HG03103 (cell line): Measurements from ENCODE around the gene PBX3.

ENCODE experiments used
- ATAC-seq: cut with Tn5 transposase; IDR thresholded peaks from one replicate; pipeline ENCODE4 v1.9.1; 2021; ENCODE audit warnings: low read depth; ENCODE audit not compliant: unreplicated experiment

PBX3 gene

DNA sequence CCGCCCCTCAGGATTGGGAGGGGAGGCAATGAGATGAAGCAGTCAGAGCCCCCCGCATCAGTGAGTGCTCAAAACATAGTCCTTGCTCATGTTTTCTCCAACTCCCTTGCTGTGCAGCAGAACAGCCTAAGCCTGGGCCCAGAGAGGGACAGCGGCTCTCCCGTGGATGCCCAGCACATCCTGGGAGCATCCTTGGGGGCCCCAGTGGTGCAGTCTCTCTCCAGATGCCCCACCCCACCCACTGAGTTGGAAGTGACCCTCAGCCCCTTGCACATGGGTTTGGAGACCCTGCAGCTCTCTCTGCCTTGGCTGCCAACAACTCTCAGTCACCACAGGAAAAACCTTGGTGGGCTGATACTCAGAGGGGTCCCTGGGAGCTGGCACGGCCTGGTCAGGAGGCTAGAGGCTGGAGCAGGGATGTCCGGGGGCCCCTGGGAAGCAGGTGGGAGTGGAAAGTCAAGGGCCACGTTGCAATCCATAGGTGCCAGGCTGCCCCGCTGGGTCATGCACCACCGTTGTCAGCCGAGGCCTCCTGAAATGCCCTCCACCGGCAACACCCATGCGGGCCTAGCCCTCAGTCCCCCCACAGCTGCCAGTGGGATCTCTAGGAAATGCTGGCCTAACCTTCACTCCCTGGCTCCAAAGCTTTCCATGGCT, 242.5 kb downstream of the PBX3 start:
- ATAC-seq, result no peak

DNA sequence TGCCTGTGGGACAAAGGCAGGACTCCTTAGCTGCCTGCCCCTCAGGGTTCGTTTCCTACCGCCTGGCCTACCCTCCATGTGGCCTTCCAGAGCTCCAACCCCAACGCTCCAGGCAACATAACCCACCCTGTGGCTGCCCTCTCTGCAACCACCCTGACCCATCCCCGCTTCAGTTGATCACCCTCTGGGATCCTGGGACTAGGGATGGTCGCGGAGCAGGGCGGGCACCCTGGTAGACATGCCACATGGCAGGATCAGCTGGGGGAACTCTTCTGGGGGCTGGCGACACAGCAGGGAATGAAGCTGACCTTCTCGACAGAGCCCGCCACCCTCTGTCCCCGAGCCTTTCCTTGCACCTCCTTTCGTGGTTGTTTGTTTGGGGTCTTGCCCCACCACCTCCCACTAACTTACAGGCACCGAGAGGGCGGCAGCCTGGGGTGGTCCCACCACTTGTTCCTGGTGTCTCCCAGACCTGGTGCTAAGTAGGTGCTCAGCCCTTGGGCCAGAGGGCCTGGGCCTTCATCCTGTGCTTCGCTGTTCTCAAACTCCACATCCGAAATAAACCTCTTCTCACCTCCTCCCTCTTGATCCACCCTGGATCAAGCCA, 243.1 kb downstream of the PBX3 start:
- ATAC-seq, result no peak

DNA sequence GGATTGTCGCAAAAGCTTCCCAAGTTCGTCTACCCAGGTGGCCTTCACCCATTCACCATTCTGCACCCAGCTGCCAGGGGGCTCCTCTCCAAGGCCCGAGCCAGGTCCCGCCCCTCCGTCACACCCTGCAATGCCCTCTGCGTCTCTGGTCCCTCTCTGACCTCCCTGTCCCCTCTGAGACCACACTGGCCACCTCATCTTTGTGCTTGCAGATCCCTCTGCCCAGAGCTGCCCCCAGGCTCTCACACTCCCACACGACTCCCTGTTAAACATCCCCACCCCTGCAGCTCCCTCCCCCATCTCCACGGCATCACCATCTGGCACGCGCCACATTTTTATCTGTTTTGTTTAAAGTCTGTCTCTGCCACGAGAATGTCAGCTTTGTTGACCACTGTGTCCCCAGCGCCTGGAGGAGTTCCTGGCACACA, 243.6 kb downstream of the PBX3 start:
- no peak for ATAC-seq

DNA sequence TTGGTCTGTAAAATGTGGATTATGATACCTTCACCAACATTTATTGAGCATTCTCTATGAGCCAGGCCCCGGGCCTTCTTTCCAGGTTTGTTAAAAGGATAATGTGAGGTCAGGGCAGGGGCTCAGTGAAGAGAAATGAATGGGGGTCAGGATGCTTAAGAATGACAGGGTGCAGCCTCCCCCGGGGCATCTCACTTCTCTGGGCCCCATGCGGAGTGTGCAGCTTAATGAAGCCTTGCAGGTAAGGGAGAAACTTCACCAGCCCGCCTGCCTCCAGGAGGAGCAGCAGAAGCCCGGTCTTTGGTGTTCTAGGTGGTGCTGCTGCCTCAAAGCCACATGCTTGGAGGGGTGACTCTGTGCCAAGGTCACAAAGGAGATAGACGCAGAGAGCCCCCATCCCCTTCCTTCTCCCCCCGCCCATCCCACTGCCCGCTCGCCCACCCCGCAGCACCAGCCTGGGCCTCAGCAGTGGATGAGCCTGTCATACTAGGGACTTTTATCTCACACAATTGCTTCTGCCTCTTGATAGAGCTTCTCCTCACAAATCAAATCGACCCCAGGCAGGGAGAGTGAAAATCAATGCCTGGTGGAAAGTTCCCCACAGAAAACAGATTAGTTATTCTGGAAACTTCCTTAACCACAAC, 244.8 kb downstream of the PBX3 start:
- no peak for ATAC-seq

DNA sequence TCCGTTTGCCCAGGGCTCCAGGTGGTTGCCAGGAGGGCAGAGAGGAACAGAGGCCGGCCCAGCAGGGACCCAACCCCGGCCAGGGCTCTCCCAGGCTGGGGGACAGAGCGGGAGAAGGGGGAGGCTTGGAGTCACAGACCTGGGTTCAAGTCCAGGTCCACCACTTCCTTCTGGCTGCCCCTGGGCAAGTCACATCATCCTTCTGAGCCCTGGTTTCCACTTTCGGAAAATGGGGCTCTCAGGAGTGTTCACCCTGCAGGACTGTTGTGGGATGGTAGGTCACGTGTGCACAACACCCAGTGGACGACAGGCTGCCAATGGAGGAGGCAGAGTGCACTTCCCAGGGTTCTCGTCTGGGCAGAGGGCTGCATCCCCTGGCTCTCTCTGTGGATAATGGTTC, 245.4 kb downstream of the PBX3 start:
- no peak for ATAC-seq

DNA sequence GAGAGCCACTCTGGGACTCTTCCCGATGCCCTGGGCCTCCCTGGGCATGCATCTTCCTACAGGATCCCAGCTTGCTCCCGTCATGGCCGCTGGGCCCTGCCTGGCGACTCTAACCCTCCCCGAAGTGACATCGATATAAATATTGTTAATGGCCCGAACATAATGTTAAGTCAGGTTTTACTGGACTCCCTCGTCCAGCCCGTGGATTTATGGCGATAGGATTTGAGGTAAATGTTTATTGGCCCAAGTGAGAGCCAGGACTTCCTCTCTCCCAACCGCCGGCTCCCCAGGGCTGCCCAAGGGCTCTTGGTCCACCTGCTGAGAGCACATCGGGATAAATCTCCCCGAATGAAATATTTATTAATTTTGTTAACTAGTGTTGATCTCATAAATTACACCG, 246.3 kb downstream of the PBX3 start:
- ATAC-seq, result no peak

DNA sequence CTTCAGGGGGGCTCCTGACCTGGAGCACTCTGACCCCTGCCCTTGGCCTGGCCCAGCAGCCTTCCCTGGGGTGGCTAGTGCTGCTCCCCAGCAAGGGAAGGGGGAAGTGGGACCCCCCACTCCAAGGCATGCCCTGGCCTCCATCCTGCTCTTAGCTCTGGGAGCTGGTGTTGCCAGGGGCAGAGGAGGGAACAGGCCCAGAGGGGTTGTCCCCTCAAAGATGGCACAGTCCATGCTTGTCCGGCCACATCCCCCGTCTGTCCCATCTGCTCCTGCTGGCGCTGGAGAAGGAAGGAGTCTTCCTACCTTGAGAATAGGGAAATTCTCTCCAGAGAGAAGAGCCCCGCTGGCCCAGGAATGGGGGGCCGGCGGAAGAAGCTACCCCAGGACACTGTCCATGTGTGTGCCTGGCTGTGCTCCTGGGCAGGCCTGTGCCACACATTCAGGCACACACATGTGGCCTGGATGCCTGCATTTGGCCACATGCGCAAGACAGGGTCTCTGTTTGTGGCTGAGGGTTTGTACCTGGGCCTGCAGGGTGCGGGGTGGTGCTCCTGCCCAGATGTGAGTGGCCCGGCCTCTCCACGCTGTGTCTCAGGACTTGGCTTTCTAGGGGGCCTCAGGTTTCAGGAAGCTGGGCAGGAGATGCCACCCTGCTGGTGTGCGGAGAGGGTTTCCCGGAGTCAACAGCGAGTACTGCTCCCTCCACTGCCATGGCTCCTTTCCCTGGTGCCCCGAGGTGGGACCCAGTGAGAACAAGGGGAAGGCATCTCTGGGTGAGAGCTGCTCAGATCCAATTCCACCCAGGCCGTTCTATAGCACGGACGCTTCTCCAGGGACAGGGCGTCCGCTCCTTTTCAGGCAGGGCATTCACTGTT, 247.1 kb downstream of the PBX3 start:
- ATAC-seq, result no peak

DNA sequence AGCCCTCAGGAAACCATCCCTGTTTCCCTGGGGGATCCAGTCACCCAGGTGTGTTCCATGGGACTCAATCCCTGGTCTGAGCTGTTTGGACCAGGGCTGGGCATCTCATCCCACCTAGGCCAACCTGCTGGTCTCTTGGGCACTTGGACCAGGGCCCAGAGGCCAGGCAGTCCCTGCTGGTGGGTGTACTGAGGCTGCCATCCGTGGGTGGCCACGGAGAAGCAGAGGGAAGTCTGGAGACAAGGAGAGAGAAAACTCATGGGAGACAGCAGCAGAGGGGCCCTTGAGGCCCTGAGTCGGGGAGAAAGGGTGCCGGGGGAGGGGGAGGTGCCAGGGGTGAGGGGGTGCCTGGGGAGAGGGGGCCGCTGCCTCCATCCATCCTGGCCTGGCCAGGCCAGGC, 247.8 kb downstream of the PBX3 start:
- no peak for ATAC-seq

DNA sequence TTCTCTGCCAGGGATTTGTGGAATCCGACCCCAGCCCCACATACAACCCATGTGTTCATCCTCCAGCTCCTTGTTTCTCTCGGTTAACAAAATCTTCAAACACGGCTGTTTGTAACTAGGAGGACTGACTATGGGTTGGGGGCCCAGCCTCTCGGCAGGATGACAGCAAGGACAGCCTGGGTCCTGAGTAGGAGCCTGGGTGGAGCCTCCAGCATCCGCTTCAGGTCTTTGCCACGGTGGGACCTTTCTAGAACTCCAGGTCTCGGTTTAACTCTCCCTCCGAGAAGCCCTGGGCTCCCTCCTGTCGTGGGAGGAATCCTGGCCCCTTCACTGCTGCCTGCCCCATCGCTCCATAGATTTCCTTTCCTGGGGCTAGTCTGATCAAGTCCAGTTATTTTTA, 248.5 kb downstream of the PBX3 start:
- no peak for ATAC-seq

DNA sequence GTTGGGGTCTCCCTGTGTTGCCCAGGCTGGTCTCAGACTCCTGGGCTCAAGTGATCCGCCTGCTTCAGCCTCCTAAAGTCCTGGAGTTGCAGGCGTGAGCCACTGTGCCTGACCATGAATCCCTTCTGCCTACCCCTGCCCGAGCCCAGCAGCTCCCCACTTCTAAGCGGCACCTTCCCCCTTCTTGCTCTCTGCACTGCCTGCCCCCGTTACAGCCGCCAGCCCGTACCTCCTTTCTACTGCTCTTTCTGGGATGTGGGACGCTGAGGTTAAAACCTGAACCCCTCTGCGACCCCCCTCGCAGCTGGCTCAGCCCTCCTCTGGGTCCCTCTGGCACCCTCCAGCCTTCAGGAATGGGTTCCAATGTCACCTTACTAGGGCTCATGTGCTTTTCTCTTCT, 249.6 kb downstream of the PBX3 start:
- no peak for ATAC-seq

DNA sequence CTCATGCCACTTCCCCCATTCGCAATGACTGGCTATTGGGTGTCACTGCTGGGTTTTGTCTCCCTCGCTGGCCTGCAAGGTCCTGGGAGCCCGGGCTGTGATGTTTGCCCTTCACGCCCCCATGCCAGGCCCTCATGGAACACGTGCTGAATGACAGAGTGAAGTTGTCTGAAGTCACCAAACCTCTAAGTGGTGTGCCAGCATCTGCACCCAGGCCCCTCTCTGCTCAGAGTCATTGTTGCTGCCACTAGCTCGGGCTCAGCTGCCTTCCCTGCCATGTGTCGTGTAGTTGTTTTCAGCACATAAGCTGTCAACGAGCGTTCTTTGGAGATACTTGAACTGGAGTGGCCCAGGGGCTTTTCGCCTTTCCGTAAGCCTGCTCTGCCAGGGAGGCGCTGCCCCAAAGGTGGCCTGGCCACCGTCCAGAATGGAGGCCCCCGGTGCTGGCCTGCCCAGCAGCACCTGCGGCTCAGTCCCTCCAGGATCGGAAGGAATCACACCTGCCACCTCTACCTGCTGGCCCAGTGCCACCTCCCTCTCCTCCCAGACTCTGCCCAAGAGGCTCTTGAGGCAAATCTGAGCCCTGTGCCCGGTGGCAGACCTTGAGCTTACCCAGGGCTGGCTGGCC, 250.1 kb downstream of the PBX3 start:
- ATAC-seq, result no peak

DNA sequence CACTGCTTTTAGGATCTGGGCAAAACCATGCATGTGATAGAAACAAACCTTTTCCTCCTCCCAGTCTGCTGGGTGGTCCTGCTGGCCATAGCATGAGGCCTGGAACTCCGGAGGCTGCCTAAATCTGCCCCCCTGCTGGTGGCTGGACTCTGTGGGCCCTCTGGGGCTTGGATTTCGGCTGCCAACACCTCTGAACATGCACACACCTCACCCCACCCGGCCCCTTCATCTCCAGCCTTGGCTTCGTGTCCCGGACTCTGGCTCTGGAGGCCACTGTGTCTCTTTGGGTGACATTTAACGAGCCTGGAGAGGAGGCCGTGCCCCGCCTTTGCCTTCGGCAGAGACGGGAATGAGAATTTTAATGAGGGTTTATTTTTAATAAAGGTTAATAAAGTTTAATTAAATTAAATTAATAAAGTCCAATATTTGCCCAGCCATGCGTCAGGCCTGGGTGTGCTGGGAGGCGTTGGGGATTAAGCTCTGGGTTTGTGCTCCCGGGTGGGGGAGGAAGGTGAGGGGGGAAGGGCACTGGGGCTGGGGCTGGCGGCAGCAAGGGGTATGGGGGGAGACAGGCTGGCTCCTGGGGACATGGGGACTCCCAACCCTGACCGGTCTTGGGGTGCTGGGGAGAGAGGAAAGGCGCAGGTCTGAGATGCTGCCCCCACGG, 251.8 kb downstream of the PBX3 start:
- ATAC-seq, result no peak

DNA sequence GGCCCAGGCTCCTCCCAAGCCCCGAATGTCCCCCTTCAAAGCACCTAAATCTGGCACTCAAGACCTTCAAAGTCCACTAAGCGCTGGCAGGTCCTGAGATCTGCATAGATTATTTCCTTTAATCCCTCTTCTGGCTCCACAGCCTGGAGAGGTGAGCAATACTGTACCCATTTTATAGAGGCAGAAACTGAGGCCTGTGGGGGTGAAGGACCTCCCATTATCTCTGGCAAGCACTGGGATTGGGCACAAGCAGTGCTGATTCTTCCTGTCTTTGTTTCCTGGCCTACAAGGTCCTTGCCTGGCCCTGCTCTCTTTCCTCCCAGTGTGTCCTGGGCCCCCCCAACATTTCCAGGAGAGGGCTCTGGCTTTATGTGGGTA, 252.3 kb downstream of the PBX3 start:
- ATAC-seq, result no peak

DNA sequence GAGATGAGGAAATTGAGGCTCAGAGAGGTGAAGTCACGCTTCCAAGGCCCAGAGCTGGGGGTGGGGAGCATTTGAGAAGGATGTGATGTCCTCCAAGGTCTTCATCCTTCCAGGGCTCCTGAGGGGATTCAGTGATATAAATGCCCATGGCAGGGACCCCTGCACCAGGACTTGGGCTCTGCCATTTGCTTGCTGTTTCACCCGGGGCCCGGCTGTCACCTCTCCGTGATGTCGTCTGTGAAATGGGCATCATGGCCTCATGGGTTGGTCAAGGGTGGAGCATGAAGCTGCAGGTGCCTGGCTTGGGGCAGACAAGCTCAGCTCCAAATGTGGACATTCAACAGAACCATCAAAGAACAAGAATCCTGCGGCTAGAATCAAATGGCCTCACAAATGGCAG, 253.1 kb downstream of the PBX3 start:
- ATAC-seq, result no peak

DNA sequence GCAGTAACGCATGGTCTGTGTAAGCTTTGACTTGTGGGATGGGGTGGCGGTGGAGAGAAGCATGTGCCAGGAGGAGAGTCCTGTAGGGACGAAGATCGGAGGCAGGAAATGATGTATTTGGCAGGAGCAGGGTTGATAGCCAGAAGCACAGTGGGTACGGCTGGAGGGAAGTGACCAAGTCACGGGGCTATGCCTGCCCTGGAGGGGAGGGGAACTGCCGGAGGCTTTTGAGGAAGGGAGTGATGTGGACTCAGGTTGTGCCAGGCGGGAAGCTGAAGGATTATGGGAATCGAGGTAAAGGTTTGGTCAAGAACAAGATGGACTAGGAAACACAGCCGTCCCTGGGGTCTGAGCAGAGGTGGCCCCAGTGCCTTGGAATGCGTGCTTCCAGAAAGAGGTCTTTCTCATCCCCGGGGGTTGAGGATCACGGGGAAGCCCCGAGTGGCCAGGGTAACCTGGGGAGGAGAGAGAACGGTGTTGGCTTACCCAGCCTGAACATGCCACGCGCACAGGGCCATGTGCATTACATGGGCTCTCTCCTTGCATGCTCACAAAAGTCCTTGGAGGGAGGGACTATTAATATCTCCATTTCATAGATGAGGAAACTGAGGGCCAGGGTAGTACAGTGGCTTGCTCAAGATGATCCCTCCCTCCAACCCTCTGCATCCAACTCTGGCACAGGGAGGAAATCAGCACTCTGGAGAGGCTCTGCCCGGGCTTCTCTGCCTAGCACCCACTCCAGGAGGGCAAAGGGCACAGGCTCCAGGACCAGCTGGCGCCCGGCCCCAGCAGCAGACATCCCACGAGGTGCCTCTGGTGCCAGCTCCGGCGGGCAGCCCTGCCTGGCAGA, 253.8 kb downstream of the PBX3 start:
- no peak for ATAC-seq

DNA sequence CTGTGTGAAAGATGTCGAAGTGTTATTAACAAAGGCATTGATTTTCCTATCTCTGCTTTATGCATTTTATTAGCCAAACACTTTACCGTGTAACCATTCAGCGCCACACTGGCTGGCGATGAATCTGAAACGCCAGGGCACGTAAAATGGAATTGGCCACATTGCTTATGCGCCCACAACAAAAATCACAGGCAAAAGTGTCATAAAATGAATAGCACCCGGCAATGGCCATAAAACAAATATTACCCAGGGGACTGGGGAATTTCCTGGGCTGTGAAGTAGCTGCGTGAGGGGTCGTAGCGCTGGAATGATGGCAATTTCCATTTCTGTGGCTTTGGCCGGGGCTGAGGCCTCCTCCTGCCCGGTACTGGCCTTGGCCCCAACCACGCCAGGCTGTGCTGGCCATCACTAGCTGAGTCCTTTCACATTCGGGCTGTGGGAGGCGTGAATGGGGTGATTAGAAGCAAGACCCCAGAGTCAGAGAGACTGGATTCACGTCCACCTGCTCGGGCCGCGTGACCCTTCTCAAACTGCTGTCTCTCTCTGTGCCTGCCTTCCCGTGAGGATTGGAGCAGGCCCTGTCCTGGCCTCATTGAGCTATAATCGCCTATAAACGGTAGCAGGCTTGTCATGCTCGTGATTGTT, 254.5 kb downstream of the PBX3 start:
- no peak for ATAC-seq

DNA sequence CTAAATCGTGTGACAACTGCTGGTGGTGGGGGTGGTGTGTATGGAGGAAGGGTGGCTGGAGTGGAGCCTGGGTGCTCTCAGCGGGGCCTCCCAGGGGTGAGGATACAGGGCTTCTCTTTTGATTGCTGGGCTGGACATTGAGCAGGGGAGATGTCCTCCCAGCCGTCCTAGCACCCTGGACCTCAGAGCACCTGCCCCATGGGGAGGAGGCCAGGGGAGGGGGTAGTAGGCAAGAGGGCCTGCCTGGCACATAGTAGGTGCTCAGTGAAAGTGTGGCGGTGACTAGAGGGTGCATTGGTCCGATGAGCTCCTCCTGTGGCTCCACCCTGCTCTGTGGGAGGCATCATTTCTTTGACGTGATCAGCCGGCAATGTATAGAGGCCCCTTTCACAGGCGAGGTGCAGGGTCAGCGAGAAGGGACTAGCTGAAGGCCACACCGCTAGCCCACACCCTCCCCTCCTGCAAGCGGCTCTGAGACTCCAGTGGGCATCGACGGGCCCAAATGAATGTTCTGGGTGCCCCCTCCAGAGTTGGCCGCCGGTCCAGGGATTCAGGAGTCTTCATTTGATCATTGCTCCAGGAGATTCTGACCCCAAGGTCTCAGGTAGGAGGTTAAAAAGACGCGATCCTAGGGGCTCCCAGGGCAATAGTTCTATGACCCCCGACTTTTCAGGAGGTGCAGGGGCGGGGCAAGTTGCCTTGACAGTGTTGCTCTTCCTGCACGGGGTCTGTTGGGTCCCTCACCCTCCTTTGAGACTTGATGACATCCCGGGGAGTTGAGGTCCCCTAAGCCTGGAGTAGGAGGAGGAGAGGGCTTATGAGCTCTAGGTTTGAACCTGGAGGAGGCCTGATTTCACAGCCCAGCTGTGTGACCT, 255.5 kb downstream of the PBX3 start:
- no peak for ATAC-seq

DNA sequence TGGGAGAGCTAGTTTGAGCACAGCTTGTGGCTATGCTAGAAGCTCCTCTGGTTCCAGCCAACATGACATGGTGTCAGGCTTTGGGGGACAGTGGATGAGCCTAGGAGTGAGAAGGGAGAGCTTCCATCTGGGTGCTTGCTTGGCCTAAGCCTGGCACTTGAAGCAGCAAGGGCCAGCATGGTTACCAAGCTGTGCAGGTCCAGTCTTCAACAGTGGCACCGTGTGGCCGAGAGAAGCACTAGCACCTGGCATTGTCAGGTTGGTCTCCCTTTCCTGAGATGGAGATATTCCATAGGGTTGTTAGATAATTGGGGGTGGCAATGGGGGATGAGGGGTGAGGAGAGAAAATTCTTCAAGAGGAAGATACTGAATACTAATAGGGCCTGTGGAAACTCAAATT, 261.9 kb downstream of the PBX3 start:
- ATAC-seq, result no peak
